Pancreas (tissue), 10 donors: Measurements from ENCODE around the gene KRTAP12-1. TPM values are rescaled to one million over a fixed set of nuclear protein-coding genes. Genes with fewer than 3 reads are reported as not detected.

Experiments used
- ATAC-seq, 4 donors: fragments of 200-7000 bp; cut with Tn5 transposase; one replicate each; pipeline versions ENCODE4 v1.8.0 to v1.9.1; 2020; ENCODE audit warnings: mild to moderate bottlenecking in 4 of 4, moderate library complexity in 4 of 4
- DNase-seq, 6 donors: peaks; one replicate each; pipeline ENCODE4 v3.0.0-alpha.2; 2020
- FAIRE-seq: peaks from 2 replicates; lab custom pipeline; 2012; peaks lifted over from hg19 to GRCh38; lab: Jason Lieb, UNC
- H3K27ac ChIP-seq, 4 donors: fragments of 200-600 bp; sonication (generic); 1 replicate in 3 of 4; 2 replicates in 1 of 4; pipeline versions ENCODE4 v1.5.0 to v1.8.0; 2020
- H3K27me3 ChIP-seq, 4 donors: fragments of 200-600 bp; one replicate each; pipeline ENCODE4 v1.8.0; 2021
- H3K36me3 ChIP-seq, 3 donors: fragments of 200-600 bp; sonication (generic) in 1 of 3; one replicate each; pipeline versions ENCODE4 v1.5.0 to v1.8.0; 2020 to 2021
- H3K4me1 ChIP-seq, 3 donors: fragments of 200-600 bp; one replicate each; pipeline ENCODE4 v1.8.0; 2021
- H3K4me3 ChIP-seq, 4 donors: fragments of 200-600 bp; sonication (generic) in 2 of 4; one replicate each; pipeline versions ENCODE4 v1.5.0 to v1.8.0; 2020 to 2021
- H3K9me3 ChIP-seq, 4 donors: fragments of 200-600 bp; one replicate each; pipeline ENCODE4 v1.8.0; 2021
- WGBS, 2 donors: extraction: QIAGEN DNeasy Blood & Tissue Kit; methylation state at CpG; one replicate each; pipeline ENCODE4 v1.1.7; 2013; 5-methylcytosine and 5-hydroxymethylcytosine counted together
- intact Hi-C, 3 donors: fragments of 100-400 bp; cut with DNase I; formaldehyde crosslinking; loops; one replicate each; pipeline versions ENCODE4 v1.11.1 to v1.14.2; 2022
- polyA plus RNA-seq, 2 donors: library from polyadenylated mRNA; stranded (reverse); fragments of 200-250 nt; gene quantifications; one replicate each; pipeline ENCODE4 v1.2.3, GENCODE V29; 2013
- total RNA-seq, 6 donors: library from RNA; stranded (reverse); fragmentation: NEBNext Ultra II Directional in 4 of 6; extraction: Animal tissue kit (Norgen Biotek cat#: 25700) in 4 of 6; gene quantifications; one replicate each; pipeline versions ENCODE4 v1.2.1 to v1.2.4, GENCODE V29; 2021 to 2023
- TF ChIP-seq, protein P1 (sequence below), 4 donors: fragments of 200-600 bp; sonication (generic) in 3 of 4; IDR thresholded peaks; one replicate each; pipeline versions ENCODE4 v1.5.0 to v1.8.0; 2021; ENCODE audit warnings: antibody characterized with exemption in 4 of 4
- donor health status: healthy with polysubstance abuse.
- donor health status: DM: no; HTN: no; CAD: no; lungs with moderate emphysema.
- donor health status: DM: no; HTN: no; CAD: no.
- donor health status: control.
- donor health status: control.
- donor health status: Bipolar disorder and iron deficiency.
- donor health status: DM: yes; HTN: yes; CAD: no.
- donor health status: DM: no; HTN: no; CAD: no.
- donor health status: DM: no; HTN: no; CAD: no.
- donor health status: DM: yes; HTN: yes; CAD: no.

Gene KRTAP12-1
- total and polyA plus RNA-seq, 8 donors = not detected

DNA sequence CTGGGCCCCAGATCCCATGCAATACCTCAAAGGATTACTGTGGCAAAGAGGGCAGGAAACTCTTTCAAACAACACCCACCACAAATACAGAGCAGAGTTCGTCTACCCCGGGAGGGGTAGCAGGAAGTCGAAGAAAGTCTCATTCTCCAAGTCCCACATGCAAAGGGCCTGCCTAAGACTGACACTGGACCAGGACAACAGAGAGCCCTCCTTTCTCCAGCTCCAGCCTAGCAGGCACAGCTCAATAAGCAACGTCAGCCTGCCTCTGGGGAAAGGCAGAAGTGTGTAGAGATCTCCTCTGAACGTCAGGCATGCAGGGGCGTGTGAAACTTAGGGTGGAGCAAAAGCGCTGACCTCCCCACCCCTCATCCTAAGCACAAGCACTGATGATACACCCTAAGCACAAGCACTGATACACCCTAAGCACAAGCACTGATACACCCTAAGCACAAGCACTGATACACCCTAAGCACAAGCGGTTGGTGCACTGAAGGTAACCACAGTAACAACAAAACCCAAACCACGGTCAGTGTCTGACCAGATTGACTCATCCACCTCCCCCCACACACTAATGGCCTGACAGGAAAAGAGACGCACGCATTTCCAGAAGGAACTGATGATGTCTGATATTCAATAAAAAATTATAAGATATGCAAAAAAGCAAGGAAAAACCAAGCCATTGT lies 22.9 kb downstream of the KRTAP12-1 start:
- 36 to 37% methylated on average over 11 of the region's 11 CpGs for WGBS, 2 donors
- Histone ChIP-seq H3K36me3 (no peaks in the 10 kb centered on the region), H3K9me3 (no peaks in the 10 kb centered on the region), H3K27ac (no peak overlapping the region), H3K4me1 (no peaks in the 10 kb centered on the region), H3K4me3 (no peak overlapping the region), H3K27me3 (peaks cover 0 to 15% (median 0%) of the 10 kb centered on the region in 4 donors)
- intact Hi-C loops = no loop called here
- ATAC-seq (no peak), DNase-seq (no peak), FAIRE-seq (no peak)
- TF ChIP-seq, protein P1, sequence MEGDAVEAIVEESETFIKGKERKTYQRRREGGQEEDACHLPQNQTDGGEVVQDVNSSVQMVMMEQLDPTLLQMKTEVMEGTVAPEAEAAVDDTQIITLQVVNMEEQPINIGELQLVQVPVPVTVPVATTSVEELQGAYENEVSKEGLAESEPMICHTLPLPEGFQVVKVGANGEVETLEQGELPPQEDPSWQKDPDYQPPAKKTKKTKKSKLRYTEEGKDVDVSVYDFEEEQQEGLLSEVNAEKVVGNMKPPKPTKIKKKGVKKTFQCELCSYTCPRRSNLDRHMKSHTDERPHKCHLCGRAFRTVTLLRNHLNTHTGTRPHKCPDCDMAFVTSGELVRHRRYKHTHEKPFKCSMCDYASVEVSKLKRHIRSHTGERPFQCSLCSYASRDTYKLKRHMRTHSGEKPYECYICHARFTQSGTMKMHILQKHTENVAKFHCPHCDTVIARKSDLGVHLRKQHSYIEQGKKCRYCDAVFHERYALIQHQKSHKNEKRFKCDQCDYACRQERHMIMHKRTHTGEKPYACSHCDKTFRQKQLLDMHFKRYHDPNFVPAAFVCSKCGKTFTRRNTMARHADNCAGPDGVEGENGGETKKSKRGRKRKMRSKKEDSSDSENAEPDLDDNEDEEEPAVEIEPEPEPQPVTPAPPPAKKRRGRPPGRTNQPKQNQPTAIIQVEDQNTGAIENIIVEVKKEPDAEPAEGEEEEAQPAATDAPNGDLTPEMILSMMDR (IDR thresholded peaks at IDR 0.05) = no peak

DNA sequence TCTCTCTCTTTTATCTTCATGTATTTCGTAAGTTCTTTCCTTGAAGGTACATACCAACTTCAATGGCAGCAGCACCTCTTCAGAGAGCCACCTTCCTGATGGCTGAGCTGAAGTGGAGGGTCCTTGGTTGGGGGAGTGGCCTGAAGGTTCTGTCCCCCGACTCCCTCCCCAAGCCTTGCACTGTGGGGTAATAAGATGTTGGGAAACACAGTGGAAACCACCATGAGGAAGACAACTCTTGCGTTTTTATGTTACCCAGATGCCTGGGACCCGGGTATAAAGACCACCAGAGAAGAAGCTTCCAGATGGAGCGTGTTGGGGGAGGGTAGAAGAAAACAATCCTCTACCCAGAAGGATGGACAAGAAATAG lies 23.4 kb downstream of the KRTAP12-1 start:
- no peak overlapping the region for H3K27ac ChIP-seq
- H3K4me3 ChIP-seq = no peak overlapping the region
- H3K9me3 ChIP-seq = no peaks in the 10 kb centered on the region
- DNase-seq (no peak), ATAC-seq (no peak), FAIRE-seq (no peak)
- no peaks in the 10 kb centered on the region for H3K36me3 ChIP-seq
- no peaks in the 10 kb centered on the region for H3K4me1 ChIP-seq
- intact Hi-C loops = no loop called here
- TF ChIP-seq, protein P1 (IDR thresholded peaks at IDR 0.05) = no peak
- WGBS, 2 donors = 56 to 73% methylated on average over 5 of the region's 5 CpGs
- peaks cover 0 to 15% (median 0%) of the 10 kb centered on the region in 4 donors for H3K27me3 ChIP-seq

DNA sequence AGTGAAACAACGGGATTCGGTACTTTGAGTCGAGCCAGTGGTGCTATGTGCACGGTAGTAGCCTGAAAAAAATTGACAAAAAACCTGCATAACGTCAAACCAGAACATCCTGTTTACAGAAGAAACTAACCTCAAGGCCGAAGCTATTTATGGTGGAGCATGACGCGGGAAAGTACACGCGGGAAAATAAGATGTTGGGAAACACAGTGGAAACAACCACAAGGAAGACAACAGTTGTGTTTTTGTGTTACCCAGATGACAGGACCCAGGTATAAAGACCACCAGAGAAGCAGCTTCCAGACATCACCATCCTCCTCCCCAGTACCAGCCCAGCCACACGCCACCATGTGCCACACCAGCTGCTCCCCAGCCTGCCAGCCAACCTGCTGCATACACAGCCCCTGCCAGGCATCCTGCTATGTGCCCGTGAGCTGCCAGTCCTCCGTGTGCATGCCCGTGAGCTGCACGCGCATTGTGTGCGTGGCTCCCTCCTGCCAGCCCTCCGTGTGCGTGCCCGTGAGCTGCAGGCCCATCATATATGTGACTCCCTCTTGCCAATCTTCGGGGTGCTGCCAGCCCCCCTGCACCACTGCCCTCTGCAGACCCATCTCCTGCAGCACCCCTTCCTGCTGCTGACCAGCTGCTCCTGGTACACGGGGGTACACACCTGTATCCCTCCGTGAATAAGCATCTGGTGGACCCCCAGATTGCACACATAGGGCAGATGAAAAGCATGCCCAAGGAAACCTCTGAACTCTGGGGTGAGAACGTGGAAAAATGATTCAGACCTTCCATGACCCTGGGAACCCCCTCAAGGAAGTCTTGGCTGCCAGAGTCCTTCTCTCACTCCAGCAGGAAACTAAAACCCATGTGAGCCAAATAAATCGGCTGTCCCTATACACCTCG lies 24.1 kb downstream of the KRTAP12-1 start, which contains the start of gene KRTAP12-3:
TSS of gene KRTAP12-3 (plus strand) at position 298 of the 906 bp plus-strand sequence. CDS start at position 346, 48 bp downstream.
- WGBS, 2 donors = 58 to 74% methylated on average over 26 of the region's 26 CpGs
- ATAC-seq = no peak
- Histone ChIP-seq H3K27me3 (peaks cover 0 to 15% (median 0%) of the 10 kb centered on the region in 4 donors), H3K36me3 (no peaks in the 10 kb centered on the region), H3K27ac (no peak within 1 kb of the TSS), H3K9me3 (no peaks in the 10 kb centered on the region), H3K4me1 (no peaks in the 10 kb centered on the region), H3K4me3 (no peak within 1 kb of the TSS)
- intact Hi-C loops = no loop called here
- no peak for FAIRE-seq
- TF ChIP-seq, protein P1 (IDR thresholded peaks at IDR 0.05) = no peak
- DNase-seq = no peak

DNA sequence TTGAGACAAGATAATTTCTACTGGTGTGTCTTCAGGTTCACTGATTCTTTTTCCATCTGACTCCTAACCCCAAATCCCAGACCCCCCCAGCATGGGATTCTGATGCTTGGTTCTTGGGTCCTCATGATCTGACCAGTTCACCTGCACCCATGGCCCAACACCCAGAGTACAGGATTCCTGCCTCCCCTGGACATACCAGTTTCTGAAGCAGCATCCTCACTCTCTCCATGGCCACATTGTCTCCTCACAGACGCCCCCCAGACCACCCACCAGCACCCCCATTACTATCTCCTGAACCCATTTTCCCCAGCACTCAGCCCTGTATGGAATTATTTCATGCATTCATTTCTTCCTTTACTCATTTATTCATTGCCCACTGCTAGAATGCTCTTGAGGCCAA lies 25.1 kb downstream of the KRTAP12-1 start:
- H3K4me3 ChIP-seq = no peak overlapping the region
- no peaks in the 10 kb centered on the region for H3K4me1 ChIP-seq
- H3K36me3 ChIP-seq = no peaks in the 10 kb centered on the region
- intact Hi-C loops = no loop called here
- peaks cover 0 to 15% (median 0%) of the 10 kb centered on the region in 4 donors for H3K27me3 ChIP-seq
- H3K9me3 ChIP-seq = no peaks in the 10 kb centered on the region
- TF ChIP-seq, protein P1 (IDR thresholded peaks at IDR 0.05) = no peak
- FAIRE-seq (no peak), ATAC-seq (no peak), DNase-seq (no peak)
- H3K27ac ChIP-seq = no peak overlapping the region
- 24 to 34% methylated on average over 1 of the region's 1 CpG for WGBS, 2 donors
